NB4 (cell line): ENCODE data around the gene GIMAP6.
"Not testable (repeated sequence)": the region's sequence is repeated elsewhere in the genome, so short reads cannot be mapped to it uniquely, and the experiment has no call there.

ENCODE experiments used
- DNase-seq: peaks from one replicate; pipeline ENCODE4 v3.0.0; 2010; ENCODE audit warnings: low read depth
- H3K4me3 ChIP-seq: one replicate; pipeline ENCODE4 v1.5.1; 2011; ENCODE audit warnings: mild to moderate bottlenecking, low read depth, low read length, moderate library complexity
- MYC ChIP-seq: IDR thresholded peaks from 2 replicates; pipeline ENCODE4 v1.6.1; 2011; ENCODE audit warnings: low read depth, low read length
- POLR2A ChIP-seq: IDR thresholded peaks from 2 replicates; pipeline ENCODE4 v1.6.1; 2011; ENCODE audit warnings: mild to moderate bottlenecking; ENCODE audit not compliant: insufficient read length; ENCODE audit errors: extremely low read depth
- TF ChIP-seq, protein P1 (sequence below): IDR thresholded peaks from one replicate; pipeline ENCODE4 v1.5.1; 2012; ENCODE audit warnings: low read depth, low read length
- TF ChIP-seq, protein P2 (sequence below): IDR thresholded peaks from 2 replicates; pipeline ENCODE4 v1.6.1; 2011; ENCODE audit warnings: low read depth, low read length

Gene GIMAP6

DNA sequence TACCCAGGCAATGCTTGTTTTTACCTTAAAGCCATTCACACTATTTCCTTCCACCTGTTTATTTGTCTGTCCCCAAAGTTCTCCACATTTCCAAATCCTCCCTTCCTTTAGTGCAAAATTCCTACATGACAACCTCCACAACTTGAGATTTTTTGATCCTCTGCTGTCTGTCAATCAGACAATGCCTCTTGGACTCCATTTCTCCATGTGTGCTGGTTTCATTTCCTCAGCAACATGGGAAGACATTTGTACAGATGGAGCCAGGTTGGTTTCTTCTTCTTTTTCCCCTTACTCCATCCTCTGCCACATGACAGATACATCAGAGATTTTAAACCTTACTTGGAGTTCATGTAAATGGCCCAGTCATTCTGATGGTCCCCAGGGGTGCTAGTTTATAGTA, 34.2 kb upstream of the GIMAP6 start:
- no peak for DNase-seq
- TF ChIP-seq POLR2A (no peak), MYC (no peak)
- TF ChIP-seq, protein P1, sequence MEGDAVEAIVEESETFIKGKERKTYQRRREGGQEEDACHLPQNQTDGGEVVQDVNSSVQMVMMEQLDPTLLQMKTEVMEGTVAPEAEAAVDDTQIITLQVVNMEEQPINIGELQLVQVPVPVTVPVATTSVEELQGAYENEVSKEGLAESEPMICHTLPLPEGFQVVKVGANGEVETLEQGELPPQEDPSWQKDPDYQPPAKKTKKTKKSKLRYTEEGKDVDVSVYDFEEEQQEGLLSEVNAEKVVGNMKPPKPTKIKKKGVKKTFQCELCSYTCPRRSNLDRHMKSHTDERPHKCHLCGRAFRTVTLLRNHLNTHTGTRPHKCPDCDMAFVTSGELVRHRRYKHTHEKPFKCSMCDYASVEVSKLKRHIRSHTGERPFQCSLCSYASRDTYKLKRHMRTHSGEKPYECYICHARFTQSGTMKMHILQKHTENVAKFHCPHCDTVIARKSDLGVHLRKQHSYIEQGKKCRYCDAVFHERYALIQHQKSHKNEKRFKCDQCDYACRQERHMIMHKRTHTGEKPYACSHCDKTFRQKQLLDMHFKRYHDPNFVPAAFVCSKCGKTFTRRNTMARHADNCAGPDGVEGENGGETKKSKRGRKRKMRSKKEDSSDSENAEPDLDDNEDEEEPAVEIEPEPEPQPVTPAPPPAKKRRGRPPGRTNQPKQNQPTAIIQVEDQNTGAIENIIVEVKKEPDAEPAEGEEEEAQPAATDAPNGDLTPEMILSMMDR, result no peak
- TF ChIP-seq, protein P2, sequence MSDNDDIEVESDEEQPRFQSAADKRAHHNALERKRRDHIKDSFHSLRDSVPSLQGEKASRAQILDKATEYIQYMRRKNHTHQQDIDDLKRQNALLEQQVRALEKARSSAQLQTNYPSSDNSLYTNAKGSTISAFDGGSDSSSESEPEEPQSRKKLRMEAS, result no peak
- H3K4me3 ChIP-seq, result no peak overlapping the region

GRCh38 chr7:150665896-150666295, 33.7 kb upstream of the GIMAP6 start:
- H3K4me3 ChIP-seq, result no peak overlapping the region
- TF ChIP-seq POLR2A (no peak), MYC (no peak)
- TF ChIP-seq, protein P2, result no peak
- TF ChIP-seq, protein P1, result no peak
- DNase-seq, result no peak

- no peak overlapping the region for H3K4me3 ChIP-seq
- no peak for DNase-seq
- TF ChIP-seq, protein P2, result no peak
- TF ChIP-seq POLR2A (no peak), MYC (no peak)
- TF ChIP-seq, protein P1, result no peak
Measured at GRCh38 chr7:150665089-150665748, 33.0 kb upstream of the GIMAP6 start.

DNA sequence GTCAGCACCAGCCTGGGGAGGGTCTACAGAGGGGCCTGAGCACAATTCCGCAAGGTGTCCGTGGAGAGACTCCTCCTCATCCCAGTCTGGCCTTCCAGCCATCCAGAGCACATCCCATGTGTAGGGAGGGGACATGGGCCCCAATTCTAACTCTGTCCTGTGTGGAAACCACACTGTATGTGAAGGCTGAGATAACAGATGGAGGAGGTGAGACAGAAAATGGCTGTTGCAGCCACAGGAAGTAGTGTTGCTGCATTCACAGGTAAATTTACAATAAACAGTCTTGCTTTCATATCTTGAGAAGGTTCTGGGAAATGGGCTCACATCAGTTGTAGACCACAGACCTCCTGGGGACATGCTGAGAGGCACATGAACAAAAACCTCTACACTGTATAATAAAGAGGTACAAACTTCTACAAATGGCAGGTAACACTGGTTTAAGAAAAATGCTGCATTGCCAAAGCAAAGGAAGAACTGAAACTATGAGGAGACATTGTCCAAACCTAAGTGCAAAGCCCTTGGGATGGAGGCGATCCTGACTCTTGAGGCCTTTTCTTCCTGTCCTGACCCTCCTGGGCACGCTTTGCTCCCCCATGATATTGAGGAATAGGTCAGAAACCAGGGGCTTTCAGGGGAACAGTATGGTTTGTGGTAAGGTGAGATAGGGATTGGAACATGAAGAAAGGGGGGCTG, 31.8 kb upstream of the GIMAP6 start:
- DNase-seq, result no peak
- TF ChIP-seq MYC (no peak), POLR2A (no peak)
- TF ChIP-seq, protein P2, result no peak
- TF ChIP-seq, protein P1, result no peak
- H3K4me3 ChIP-seq, result no peak overlapping the region

- H3K4me3 ChIP-seq, DNase-seq: not testable (repeated sequence)
Measured at GRCh38 chr7:150662821-150663220, 30.6 kb upstream of the GIMAP6 start.

- DNase-seq, result no peak
Measured at GRCh38 chr7:150660939-150661613, 28.9 kb upstream of the GIMAP6 start.

More at GRCh38 chr7:150660939-150661613, 28.9 kb upstream of the GIMAP6 start:
- TF ChIP-seq POLR2A, result no peak
- TF ChIP-seq, protein P1, result no peak
- TF ChIP-seq, protein P2, result no peak
- TF ChIP-seq MYC, result no peak
- no peak overlapping the region for H3K4me3 ChIP-seq
